Measurements from ENCODE around the gene MIB1.

DNA sequence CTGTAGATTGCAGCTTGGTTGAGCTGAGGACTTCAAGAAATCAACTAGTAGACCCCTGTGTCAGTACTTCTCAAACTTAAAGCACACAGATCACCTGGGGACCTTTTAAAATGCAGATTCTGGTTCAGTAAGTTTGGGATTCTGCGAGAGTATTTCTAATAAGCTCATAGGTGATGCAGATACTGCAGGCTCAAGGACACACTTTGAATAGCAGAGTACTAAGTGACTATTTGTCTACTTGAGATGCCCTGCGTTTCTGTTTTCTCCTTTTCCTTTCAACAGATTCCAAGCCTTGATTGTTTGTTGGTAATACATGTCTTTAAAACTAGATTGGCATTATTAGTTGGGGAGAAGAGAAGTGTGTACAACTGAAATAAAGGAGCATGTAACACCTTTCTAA lies 6.7 kb downstream of the MIB1 start:
- TF ChIP-seq FOXA1 (IDR thresholded peaks at IDR 0.05) (no peak), SUZ12 (IDR thresholded peaks at IDR 0.05) (no peak), SP1 (IDR thresholded peaks at IDR 0.05) (no peak), ARNT (IDR thresholded peaks at IDR 0.05) (no peak), FOXM1 (IDR thresholded peaks at IDR 0.05; ENCODE audit: borderline replicate concordance) (no peak), ZNF384 (IDR thresholded peaks at IDR 0.05) (no peak), HDGF (IDR thresholded peaks at IDR 0.05; ENCODE audit: borderline replicate concordance) (no peak), BHLHE40 (IDR thresholded peaks at IDR 0.05; ENCODE audit: borderline replicate concordance) (no peak), TARDBP (IDR thresholded peaks at IDR 0.05) (no peak), NFRKB (IDR thresholded peaks at IDR 0.05) (no peak), CTBP1 (IDR thresholded peaks at IDR 0.05; ENCODE audit: borderline replicate concordance) (no peak), FOXK2 (IDR thresholded peaks at IDR 0.05) (no peak), ELF4 (IDR thresholded peaks at IDR 0.05) (no peak)
- TF ChIP-seq, protein P1, sequence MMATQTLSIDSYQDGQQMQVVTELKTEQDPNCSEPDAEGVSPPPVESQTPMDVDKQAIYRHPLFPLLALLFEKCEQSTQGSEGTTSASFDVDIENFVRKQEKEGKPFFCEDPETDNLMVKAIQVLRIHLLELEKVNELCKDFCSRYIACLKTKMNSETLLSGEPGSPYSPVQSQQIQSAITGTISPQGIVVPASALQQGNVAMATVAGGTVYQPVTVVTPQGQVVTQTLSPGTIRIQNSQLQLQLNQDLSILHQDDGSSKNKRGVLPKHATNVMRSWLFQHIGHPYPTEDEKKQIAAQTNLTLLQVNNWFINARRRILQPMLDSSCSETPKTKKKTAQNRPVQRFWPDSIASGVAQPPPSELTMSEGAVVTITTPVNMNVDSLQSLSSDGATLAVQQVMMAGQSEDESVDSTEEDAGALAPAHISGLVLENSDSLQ (IDR thresholded peaks at IDR 0.05): no peak
